ENCODE data around the gene FKBP15.

Gene FKBP15

GRCh38 chr9:113267911-113268566 is 47.0 kb upstream of the FKBP15 start:
- Histone ChIP-seq H3K4me3 (ENCODE audit: low read depth in 1 of 2, low read length in 2 of 2) (no peak overlapping the region), H3K79me2 (ENCODE audit: insufficient read depth, low read length) (no peaks in the 10 kb centered on the region), H3K36me3 (ENCODE audit: insufficient read depth, low read length) (peaks cover 51% of the 10 kb centered on the region), H3K27me3 (ENCODE audit: insufficient read depth, low read length, poor library complexity) (no peaks in the 10 kb centered on the region), H4K20me1 (ENCODE audit: insufficient read depth, low read length) (no peaks in the 10 kb centered on the region), H3K4me2 (ENCODE audit: insufficient read depth, low read length) (no peak overlapping the region), H3K9me3 (ENCODE audit: insufficient read depth, low read length, severe bottlenecking) (no peaks in the 10 kb centered on the region), H2AFZ (ENCODE audit: low read depth, low read length) (no peak overlapping the region), H3K27ac (ENCODE audit: low read length) (no peak overlapping the region), H3K9ac (ENCODE audit: low read depth, low read length) (no peak overlapping the region), H3K4me1 (ENCODE audit: insufficient read depth, low read length) (no peaks in the 10 kb centered on the region)
- no peak for DNase-seq
- no peak for ATAC-seq (ENCODE audit: insufficient read depth, low read depth)
- TF ChIP-seq EZH2 (IDR thresholded peaks at IDR 0.05; ENCODE audit: borderline replicate concordance, low read depth, low read length, severe bottlenecking) = no peak
- no peak for TF ChIP-seq CTCF (IDR thresholded peaks at IDR 0.05; ENCODE audit: borderline replicate concordance, extremely low read depth, low read length, poor library complexity, severe bottlenecking)

GRCh38 chr9:113266174-113266573 is 45.1 kb upstream of the FKBP15 start:
- H3K9ac ChIP-seq (ENCODE audit: low read depth, low read length) = no peak overlapping the region
- H2AFZ ChIP-seq (ENCODE audit: low read depth, low read length) = no peak overlapping the region
- no peaks in the 10 kb centered on the region for H3K4me1 ChIP-seq (ENCODE audit: insufficient read depth, low read length)
- ATAC-seq (ENCODE audit: insufficient read depth, low read depth) = no peak
- no peaks in the 10 kb centered on the region for H4K20me1 ChIP-seq (ENCODE audit: insufficient read depth, low read length)
- no peak for TF ChIP-seq CTCF (IDR thresholded peaks at IDR 0.05; ENCODE audit: borderline replicate concordance, extremely low read depth, low read length, poor library complexity, severe bottlenecking)
- no peak for TF ChIP-seq EZH2 (IDR thresholded peaks at IDR 0.05; ENCODE audit: borderline replicate concordance, low read depth, low read length, severe bottlenecking)
- no peaks in the 10 kb centered on the region for H3K79me2 ChIP-seq (ENCODE audit: insufficient read depth, low read length)
- no peaks in the 10 kb centered on the region for H3K27me3 ChIP-seq (ENCODE audit: insufficient read depth, low read length, poor library complexity)
- H3K9me3 ChIP-seq (ENCODE audit: insufficient read depth, low read length, severe bottlenecking) = no peaks in the 10 kb centered on the region
- no peak overlapping the region for H3K4me3 ChIP-seq (ENCODE audit: low read depth in 1 of 2, low read length in 2 of 2)
- no peak for DNase-seq
- H3K36me3 ChIP-seq (ENCODE audit: insufficient read depth, low read length) = peaks cover 36% of the 10 kb centered on the region
- no peak overlapping the region for H3K4me2 ChIP-seq (ENCODE audit: insufficient read depth, low read length)
- no peak overlapping the region for H3K27ac ChIP-seq (ENCODE audit: low read length)

- Histone ChIP-seq H3K4me1 (ENCODE audit: insufficient read depth, low read length) (no peaks in the 10 kb centered on the region), H4K20me1 (ENCODE audit: insufficient read depth, low read length) (no peaks in the 10 kb centered on the region), H3K4me2 (ENCODE audit: insufficient read depth, low read length) (no peak overlapping the region), H2AFZ (ENCODE audit: low read depth, low read length) (no peak overlapping the region), H3K36me3 (ENCODE audit: insufficient read depth, low read length) (peaks cover 27% of the 10 kb centered on the region; the same call in 1 of the 2 replicates), H3K27me3 (ENCODE audit: insufficient read depth, low read length, poor library complexity) (no peaks in the 10 kb centered on the region), H3K79me2 (ENCODE audit: insufficient read depth, low read length) (no peaks in the 10 kb centered on the region), H3K4me3 (ENCODE audit: low read depth in 1 of 2, low read length in 2 of 2) (no peak overlapping the region), H3K9ac (ENCODE audit: low read depth, low read length) (no peak overlapping the region), H3K9me3 (ENCODE audit: insufficient read depth, low read length, severe bottlenecking) (no peaks in the 10 kb centered on the region), H3K27ac (ENCODE audit: low read length) (no peak overlapping the region)
- ATAC-seq (ENCODE audit: insufficient read depth, low read depth) (no peak), DNase-seq (no peak)
- no peak for TF ChIP-seq EZH2 (IDR thresholded peaks at IDR 0.05; ENCODE audit: borderline replicate concordance, low read depth, low read length, severe bottlenecking)
- TF ChIP-seq CTCF (IDR thresholded peaks at IDR 0.05; ENCODE audit: borderline replicate concordance, extremely low read depth, low read length, poor library complexity, severe bottlenecking) = no peak
These were observed 41.0 kb upstream of the FKBP15 start for GRCh38 chr9:113261917-113262671.

All from DND-41 (cell line).